Neuronal stem cell (in vitro differentiated cells): ENCODE results near the gene ATOX1.

ENCODE experiments used
- DNase-seq: peaks from one replicate; pipeline ENCODE4 v3.0.0-alpha.2; 2013; ENCODE audit warnings: low spot score
- H2AFZ ChIP-seq: one replicate; pipeline ENCODE4 v1.6.1; 2013; ENCODE audit warnings: mild to moderate bottlenecking, low read length, inconsistent platforms
- H2AK5ac ChIP-seq: 2 replicates; pipeline ENCODE4 v1.6.1; 2013; ENCODE audit warnings: low read depth, mild to moderate bottlenecking, inconsistent platforms, low read length, moderate library complexity, mixed read lengths
- H2BK120ac ChIP-seq: 2 replicates; pipeline ENCODE4 v1.6.1; 2013; ENCODE audit warnings: low read depth, mild to moderate bottlenecking, inconsistent platforms, low read length, moderate library complexity, mixed read lengths
- H2BK12ac ChIP-seq: one replicate; pipeline ENCODE4 v1.6.1; 2013; ENCODE audit warnings: low read length, inconsistent platforms
- H2BK15ac ChIP-seq: 2 replicates; pipeline ENCODE4 v1.6.1; 2013; ENCODE audit warnings: mild to moderate bottlenecking, low read length, inconsistent platforms, mixed read lengths
- H2BK5ac ChIP-seq: one replicate; pipeline ENCODE4 v1.6.1; 2013; ENCODE audit warnings: inconsistent platforms, mild to moderate bottlenecking, low read length, moderate library complexity
- H3K14ac ChIP-seq: one replicate; pipeline ENCODE4 v1.6.1; 2013; ENCODE audit warnings: low read length, inconsistent platforms
- H3K18ac ChIP-seq: 2 replicates; pipeline ENCODE4 v1.6.1; 2013; ENCODE audit warnings: low read length, inconsistent platforms
- H3K23ac ChIP-seq: 2 replicates; pipeline ENCODE4 v1.6.1; 2013; ENCODE audit warnings: low read depth, mild to moderate bottlenecking, mixed read lengths, low read length, inconsistent platforms; ENCODE audit not compliant: poor library complexity
- H3K27ac ChIP-seq: replicated peaks from 3 replicates; pipeline ENCODE4 v1.5.1; 2013; ENCODE audit warnings: low read length, inconsistent platforms
- H3K27me3 ChIP-seq, 3 experiments: 2 replicates each; pipeline ENCODE4 v1.6.1; 2013; ENCODE audit warnings: low read length in 3 of 3, mild to moderate bottlenecking in 2 of 3, inconsistent platforms in 1 of 3, low read depth in 1 of 3, mixed read lengths in 1 of 3, moderate library complexity in 1 of 3; ENCODE audit not compliant: control insufficient read depth in 3 of 3, insufficient read depth in 3 of 3
- H3K36me3 ChIP-seq, 2 donors: replicated peaks in 1 of 2; 2 replicates each; pipeline ENCODE4 v1.6.1; 2013; ENCODE audit warnings: low read length in 2 of 2; ENCODE audit not compliant: control insufficient read depth in 2 of 2, insufficient read depth in 2 of 2
- H3K4ac ChIP-seq: 2 replicates; pipeline ENCODE4 v1.6.1; 2013; ENCODE audit warnings: inconsistent platforms, mild to moderate bottlenecking, low read length, moderate library complexity
- H3K4me1 ChIP-seq, 2 donors: 1 replicate in 1 of 2; 2 replicates in 1 of 2; pipeline ENCODE4 v1.6.1; 2013; ENCODE audit warnings: low read length in 2 of 2, low read depth in 1 of 2; ENCODE audit not compliant: control insufficient read depth in 2 of 2, insufficient read depth in 1 of 2
- H3K4me2 ChIP-seq: one replicate; pipeline ENCODE4 v1.6.1; 2013; ENCODE audit warnings: mild to moderate bottlenecking, low read length, inconsistent platforms; ENCODE audit not compliant: insufficient read depth, poor library complexity, severe bottlenecking
- H3K4me3 ChIP-seq, 2 donors: 2 replicates each; pipeline ENCODE4 v1.5.1; 2013; ENCODE audit warnings: low read length in 2 of 2, mild to moderate bottlenecking in 2 of 2, inconsistent platforms in 1 of 2, moderate library complexity in 1 of 2
- H3K79me1 ChIP-seq: one replicate; pipeline ENCODE4 v1.6.1; 2013; ENCODE audit warnings: low read depth, mild to moderate bottlenecking, inconsistent platforms, low read length, moderate library complexity
- H3K9ac ChIP-seq: one replicate; pipeline ENCODE4 v1.6.1; 2013; ENCODE audit warnings: mild to moderate bottlenecking, low read depth, low read length, inconsistent platforms; ENCODE audit not compliant: poor library complexity
- H3K9me3 ChIP-seq, 2 donors: replicated peaks in 1 of 2; 2 replicates each; pipeline versions ENCODE3 to v1.6.1; 2013; ENCODE audit warnings: low read length in 2 of 2, mild to moderate bottlenecking in 2 of 2, inconsistent platforms in 1 of 2, low read depth in 1 of 2, mixed read lengths in 1 of 2, moderate library complexity in 1 of 2; ENCODE audit not compliant: control insufficient read depth in 2 of 2, insufficient read depth in 1 of 2
- H4K8ac ChIP-seq: one replicate; pipeline ENCODE4 v1.6.1; 2013; ENCODE audit warnings: low read depth, mild to moderate bottlenecking, inconsistent platforms, low read length, moderate library complexity
- H4K91ac ChIP-seq: one replicate; pipeline ENCODE4 v1.6.1; 2013; ENCODE audit warnings: low read length, low read depth, mild to moderate bottlenecking, inconsistent platforms; ENCODE audit not compliant: poor library complexity
- WGBS, 2 donors: extraction: QIAGEN DNeasy Blood & Tissue Kit; methylation state at CpG; one replicate each; pipeline ENCODE4 v1.1.7; 2013; ENCODE audit warnings: missing lambda C conversion rate in 2 of 2, mixed read lengths in 1 of 2; ENCODE audit not compliant: insufficient read length in 2 of 2, insufficient replicate concordance in 1 of 2; ENCODE audit errors: extremely low coverage in 2 of 2; 5-methylcytosine and 5-hydroxymethylcytosine counted together

The ATOX1 gene

DNA sequence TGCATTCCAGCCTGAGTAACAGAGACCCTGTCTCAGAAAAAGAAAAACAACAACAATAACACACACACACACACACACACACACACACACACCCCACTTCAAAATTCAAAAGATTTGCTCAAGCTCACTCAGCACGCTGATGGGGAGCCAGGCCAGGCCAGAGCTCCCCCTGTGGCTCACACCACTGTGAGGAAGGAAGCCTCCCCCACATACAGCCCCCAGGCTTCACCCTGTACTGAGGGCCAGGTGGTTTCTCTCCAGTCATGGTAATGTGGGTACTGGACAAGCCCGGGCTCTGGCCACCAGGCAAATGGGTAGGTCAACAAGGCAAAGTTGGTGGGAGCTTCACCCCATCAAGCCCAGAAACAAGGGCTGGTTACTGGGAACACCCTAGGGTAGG, 19.0 kb downstream of the ATOX1 start:
- no peak overlapping the region for H3K27ac ChIP-seq
- no peak overlapping the region for H3K4me3 ChIP-seq
- no peaks in the 10 kb centered on the region for H3K9me3 ChIP-seq
- no peaks in the 10 kb centered on the region for H3K27me3 ChIP-seq
- no peak overlapping the region for H2BK15ac ChIP-seq
- peaks cover 5 to 9% of the 10 kb centered on the region in 2 donors for H3K4me1 ChIP-seq
- no peak overlapping the region for H2AK5ac ChIP-seq
- peaks cover 0 to 15% of the 10 kb centered on the region in 2 donors for H3K36me3 ChIP-seq
- H3K4me2 ChIP-seq = no peak overlapping the region
- no peak overlapping the region for H3K18ac ChIP-seq
- no peak overlapping the region for H4K8ac ChIP-seq
- no peak overlapping the region for H3K9ac ChIP-seq
- H3K14ac ChIP-seq = no peak overlapping the region
- no peaks in the 10 kb centered on the region for H3K79me1 ChIP-seq
- no peak overlapping the region for H2BK120ac ChIP-seq
- peak overlapping the region; percentile 87 for H2AFZ ChIP-seq
- H2BK5ac ChIP-seq = no peak overlapping the region
- H3K4ac ChIP-seq = no peak overlapping the region
- peak overlapping the region; percentile 14 for H4K91ac ChIP-seq
- DNase-seq = no peak
- no CpG with 5 or more reads among the region's 2 CpGs for WGBS, 2 donors
- H3K23ac ChIP-seq = no peak overlapping the region
- no peak overlapping the region for H2BK12ac ChIP-seq

DNA sequence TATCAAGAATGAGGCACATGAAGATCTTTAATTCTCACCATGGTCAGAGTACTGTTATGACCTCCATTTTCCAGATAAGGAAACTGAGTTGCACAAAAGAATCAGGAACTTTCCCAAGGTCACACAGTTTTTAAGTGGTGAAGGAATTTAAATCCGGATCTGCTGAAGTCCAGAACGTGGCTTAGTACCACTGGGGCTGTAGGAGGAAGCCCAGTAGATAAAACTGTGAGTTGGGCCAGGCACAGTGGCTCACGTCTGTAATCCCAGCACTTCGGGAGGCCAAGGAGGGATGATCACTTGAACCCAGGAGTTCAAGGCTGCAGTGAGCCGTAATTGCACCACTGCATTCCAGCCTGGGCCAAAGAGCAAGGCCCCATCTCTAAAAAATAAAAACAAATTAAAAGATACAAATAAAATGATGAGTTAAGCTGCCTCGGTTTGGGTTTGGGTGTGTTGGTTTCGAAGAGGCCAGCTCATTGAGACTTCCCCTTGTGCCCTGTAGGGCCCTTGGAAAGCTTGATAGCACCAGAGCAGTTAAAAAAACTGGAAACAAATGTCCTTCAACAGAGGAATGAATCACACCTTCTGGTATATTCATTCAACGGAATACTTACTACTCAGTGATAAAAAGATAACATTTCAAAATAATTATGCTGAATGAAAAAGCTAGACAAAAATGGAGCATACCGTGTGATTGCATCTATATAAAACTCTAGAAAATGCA, 20.1 kb downstream of the ATOX1 start:
- Histone ChIP-seq H2AK5ac (no peak overlapping the region), H3K4me2 (no peak overlapping the region), H3K9me3 (no peaks in the 10 kb centered on the region), H3K36me3 (peaks cover 0 to 4% of the 10 kb centered on the region in 2 donors), H3K14ac (no peak overlapping the region), H2BK120ac (no peak overlapping the region), H2BK15ac (no peak overlapping the region), H2AFZ (no peak overlapping the region), H3K4me3 (no peak overlapping the region), H3K79me1 (no peaks in the 10 kb centered on the region), H3K27ac (no peak overlapping the region), H3K9ac (no peak overlapping the region), H3K4me1 (peaks cover 5 to 9% of the 10 kb centered on the region in 2 donors), H4K91ac (no peak overlapping the region), H3K4ac (no peak overlapping the region), H3K23ac (no peak overlapping the region), H3K27me3 (no peaks in the 10 kb centered on the region), H4K8ac (no peak overlapping the region), H3K18ac (no peak overlapping the region), H2BK12ac (no peak overlapping the region), H2BK5ac (no peak overlapping the region)
- DNase-seq = no peak
- no CpG with 5 or more reads among the region's 9 CpGs for WGBS, 2 donors

DNA sequence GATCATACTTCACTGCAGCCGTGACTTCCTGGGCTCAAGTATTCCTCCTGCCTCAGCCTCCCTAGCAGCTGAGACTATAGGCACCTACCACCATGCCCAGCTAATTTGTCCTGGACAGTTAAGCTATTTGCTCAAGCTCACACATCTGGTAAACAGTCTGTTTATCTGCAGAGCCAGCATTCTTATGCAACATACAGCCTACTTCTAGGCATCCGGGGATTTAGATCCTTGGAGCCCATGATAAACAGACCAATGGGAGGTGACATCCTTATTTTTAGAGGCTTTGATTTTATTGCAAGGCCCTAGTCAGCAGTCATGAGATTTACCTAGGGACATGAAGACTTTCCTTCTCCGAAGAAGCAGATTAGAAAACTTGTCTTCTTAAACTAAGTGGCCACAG, 21.0 kb downstream of the ATOX1 start:
- Histone ChIP-seq H3K4me1 (peaks cover 5 to 9% of the 10 kb centered on the region in 2 donors), H2BK120ac (no peak overlapping the region), H3K14ac (no peak overlapping the region), H2BK5ac (no peak overlapping the region), H3K9ac (no peak overlapping the region), H2AK5ac (no peak overlapping the region), H3K9me3 (no peaks in the 10 kb centered on the region), H3K27ac (no peak overlapping the region), H3K27me3 (no peaks in the 10 kb centered on the region), H3K4ac (no peak overlapping the region), H4K8ac (no peak overlapping the region), H2BK15ac (no peak overlapping the region), H3K36me3 (no peaks in the 10 kb centered on the region), H3K4me3 (no peak overlapping the region), H4K91ac (no peak overlapping the region), H2BK12ac (no peak overlapping the region), H3K18ac (no peak overlapping the region), H3K4me2 (no peak overlapping the region), H3K79me1 (no peaks in the 10 kb centered on the region), H2AFZ (no peak overlapping the region), H3K23ac (no peak overlapping the region)
- DNase-seq = no peak
- WGBS, 2 donors = no CpG with 5 or more reads among the region's 3 CpGs

DNA sequence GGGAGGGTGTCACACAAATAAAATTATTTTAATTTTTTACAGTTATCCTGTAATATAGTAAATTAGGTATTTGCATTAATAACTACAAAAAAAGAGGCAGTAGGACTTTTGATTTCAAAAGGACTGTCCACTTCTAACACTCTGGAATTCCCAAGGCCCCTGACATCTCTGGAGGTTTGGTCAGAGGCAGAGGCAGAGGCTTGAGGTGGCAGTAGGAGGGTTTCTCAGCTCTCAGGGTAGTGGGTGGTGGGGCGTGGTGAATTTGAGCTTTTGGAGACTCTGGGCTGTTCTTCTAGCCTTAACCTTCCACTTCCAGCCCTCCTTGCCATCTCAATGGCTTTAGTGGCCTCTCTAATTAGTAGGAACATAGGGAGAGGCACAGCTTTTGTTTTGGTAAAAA, 22.8 kb downstream of the ATOX1 start:
- Histone ChIP-seq H3K36me3 (no peaks in the 10 kb centered on the region), H2AK5ac (no peak overlapping the region), H4K8ac (no peak overlapping the region), H3K4ac (no peak overlapping the region), H2BK5ac (no peak overlapping the region), H4K91ac (no peak overlapping the region), H3K9me3 (no peaks in the 10 kb centered on the region), H2BK12ac (no peak overlapping the region), H3K4me3 (no peak overlapping the region), H3K9ac (no peak overlapping the region), H2BK120ac (no peak overlapping the region), H3K23ac (no peak overlapping the region), H3K27me3 (no peaks in the 10 kb centered on the region), H3K18ac (no peak overlapping the region), H2AFZ (no peak overlapping the region), H3K4me1 (peaks cover 4 to 9% of the 10 kb centered on the region in 2 donors), H3K27ac (no peak overlapping the region), H3K79me1 (no peaks in the 10 kb centered on the region), H2BK15ac (no peak overlapping the region), H3K14ac (no peak overlapping the region), H3K4me2 (no peak overlapping the region)
- WGBS, 2 donors = no CpG with 5 or more reads among the region's 1 CpG
- no peak for DNase-seq
